HG03460 (cell line): ENCODE results near the gene SERPINA1.
"Not testable (repeated sequence)": the region's sequence is repeated elsewhere in the genome, so short reads cannot be mapped to it uniquely, and the experiment has no call there.

Source experiments
- ATAC-seq: cut with Tn5 transposase; IDR thresholded peaks from one replicate; pipeline ENCODE4 v1.9.1; 2021; ENCODE audit not compliant: unreplicated experiment

SERPINA1 gene

GRCh38 chr14:94388384-94389103 lies at the start of gene SERPINA1:
SERPINA1 (minus strand) TSS chr14:94388602; CDS start chr14:94383237, 5,365 bp downstream.
- ATAC-seq = no peak

GRCh38 chr14:94428610-94429009 lies 40.2 kb upstream of the SERPINA1 start:
- ATAC-seq = no peak

GRCh38 chr14:94427016-94427613 lies 38.7 kb upstream of the SERPINA1 start:
- no peak for ATAC-seq

- no peak for ATAC-seq
These were observed 38.1 kb upstream of the SERPINA1 start for GRCh38 chr14:94426526-94426925.

- ATAC-seq = no peak
These were observed 36.0 kb upstream of the SERPINA1 start for GRCh38 chr14:94424371-94424770.

GRCh38 chr14:94423453-94424056 lies 35.2 kb upstream of the SERPINA1 start:
- ATAC-seq = no peak

- ATAC-seq = no peak
These were observed 32.9 kb upstream of the SERPINA1 start for GRCh38 chr14:94421316-94421715.

- ATAC-seq = not testable (repeated sequence)
These were observed 29.2 kb upstream of the SERPINA1 start for GRCh38 chr14:94417497-94418205.

GRCh38 chr14:94412671-94413638 lies 24.6 kb upstream of the SERPINA1 start:
- ATAC-seq = no peak

- no peak for ATAC-seq
These were observed 23.2 kb upstream of the SERPINA1 start for GRCh38 chr14:94411638-94412037.

GRCh38 chr14:94409430-94409829 lies 21.0 kb upstream of the SERPINA1 start:
- not testable (repeated sequence) for ATAC-seq

GRCh38 chr14:94408546-94409095 lies 20.2 kb upstream of the SERPINA1 start:
- no peak for ATAC-seq

GRCh38 chr14:94407906-94408305 lies 19.5 kb upstream of the SERPINA1 start:
- ATAC-seq = no peak

GRCh38 chr14:94406910-94407309 lies 18.5 kb upstream of the SERPINA1 start:
- no peak for ATAC-seq

- ATAC-seq = no peak
These were observed 17.1 kb upstream of the SERPINA1 start for GRCh38 chr14:94405486-94405885.

- ATAC-seq = no peak
These were observed 16.2 kb upstream of the SERPINA1 start for GRCh38 chr14:94404561-94404960.

- ATAC-seq = no peak
These were observed 15.0 kb upstream of the SERPINA1 start for GRCh38 chr14:94403312-94403932.

- no peak for ATAC-seq
These were observed 12.7 kb upstream of the SERPINA1 start for GRCh38 chr14:94401083-94401482.

- no peak for ATAC-seq
These were observed 12.0 kb upstream of the SERPINA1 start for GRCh38 chr14:94400422-94400841.

GRCh38 chr14:94398536-94398935 lies 10.1 kb upstream of the SERPINA1 start:
- no peak for ATAC-seq
